Measurements from ENCODE around the gene AAR2. TPM values are rescaled to one million over a fixed set of nuclear protein-coding genes. Genes with fewer than 3 reads are reported as not detected.

Gene AAR2
- total and polyA plus RNA-seq, 8 donors: 23.1 to 40.0 (median 34.6) TPM

- Histone ChIP-seq H3K4me1 (no peaks in the 10 kb centered on the region), H3K9me3 (no peaks in the 10 kb centered on the region), H3K27ac (no peak overlapping the region), H3K4me3 (no peak overlapping the region), H3K27me3 (peaks cover 0 to 4% of the 10 kb centered on the region in 2 donors), H3K36me3 (no peaks in the 10 kb centered on the region)
- ATAC-seq (no peak), DNase-seq (no peak)
- intact Hi-C loops (cut with DNase I): no loop called here
- TF ChIP-seq CTCF (IDR thresholded peaks at IDR 0.05): no peak
Observed at GRCh38 chr20:36267605-36268381, 31.5 kb downstream of the AAR2 start.

- ATAC-seq: no peak
- H3K27ac ChIP-seq: no peak overlapping the region
- no peak overlapping the region for H3K4me3 ChIP-seq
- no peaks in the 10 kb centered on the region for H3K4me1 ChIP-seq
- H3K27me3 ChIP-seq: peaks cover 0 to 13% of the 10 kb centered on the region in 2 donors
- H3K36me3 ChIP-seq: no peaks in the 10 kb centered on the region
- intact Hi-C loops (cut with DNase I): no loop called here
- no peak for TF ChIP-seq CTCF (IDR thresholded peaks at IDR 0.05)
- DNase-seq: no peak
- H3K9me3 ChIP-seq: no peaks in the 10 kb centered on the region
Observed at GRCh38 chr20:36268440-36269342, 32.4 kb downstream of the AAR2 start.

GRCh38 chr20:36269507-36269906 lies 33.2 kb downstream of the AAR2 start:
- intact Hi-C loops (cut with DNase I): no loop called here
- Histone ChIP-seq H3K27ac (no peak overlapping the region), H3K4me3 (no peak overlapping the region), H3K36me3 (no peaks in the 10 kb centered on the region), H3K4me1 (no peaks in the 10 kb centered on the region), H3K27me3 (peaks cover 0 to 21% of the 10 kb centered on the region in 2 donors), H3K9me3 (no peaks in the 10 kb centered on the region)
- ATAC-seq (no peak), DNase-seq (no peak)
- no peak for TF ChIP-seq CTCF (IDR thresholded peaks at IDR 0.05)

DNA sequence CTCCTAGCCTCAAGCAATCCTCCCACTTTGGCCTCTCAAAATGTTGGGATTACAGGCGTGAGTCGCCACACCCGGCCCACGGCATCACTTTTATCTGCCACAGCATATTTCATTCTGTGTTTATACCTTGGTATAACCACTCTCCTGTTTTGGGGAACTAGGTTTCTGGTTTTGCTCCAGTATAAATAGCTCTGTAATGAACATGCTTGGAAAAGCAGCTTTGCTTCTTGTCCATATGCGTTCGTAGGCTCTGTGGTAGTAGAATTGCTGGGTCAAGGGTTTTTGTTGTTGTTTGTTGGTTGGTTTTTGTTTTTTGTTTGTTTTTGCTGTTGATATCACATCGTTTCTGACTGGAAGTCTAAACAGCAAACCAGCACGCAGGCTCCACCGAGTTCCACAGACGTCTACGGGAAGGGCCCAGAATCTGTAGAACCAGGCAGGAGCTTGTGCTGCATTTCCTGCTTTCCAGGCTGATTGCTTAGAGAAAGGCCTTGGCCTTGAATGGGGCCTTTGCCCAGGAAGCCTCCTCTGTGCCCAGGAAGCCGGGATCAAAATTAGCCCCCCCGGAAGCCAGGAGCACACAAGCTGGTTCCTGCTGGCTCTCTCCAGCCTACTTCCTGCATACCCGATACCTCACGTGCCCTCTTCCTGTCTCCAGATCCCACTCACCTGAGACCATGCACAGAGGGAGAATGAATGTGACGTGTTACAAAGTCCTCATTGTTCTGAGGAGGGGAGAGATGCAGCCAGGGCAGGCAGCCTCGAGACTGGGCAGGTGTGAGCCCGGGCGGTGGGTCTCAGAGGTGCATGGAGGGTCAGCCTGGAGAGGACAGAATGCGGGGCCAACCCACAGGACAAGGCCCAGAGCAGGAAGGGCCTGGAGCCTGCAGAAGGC lies 34.7 kb downstream of the AAR2 start:
- intact Hi-C loops (cut with DNase I): no loop called here
- H3K4me1 ChIP-seq: no peaks in the 10 kb centered on the region
- peaks cover 0 to 25% of the 10 kb centered on the region in 2 donors for H3K27me3 ChIP-seq
- ATAC-seq (no peak), DNase-seq (no peak)
- H3K9me3 ChIP-seq: no peaks in the 10 kb centered on the region
- H3K36me3 ChIP-seq: no peaks in the 10 kb centered on the region
- H3K27ac ChIP-seq: no peak overlapping the region
- no peak overlapping the region for H3K4me3 ChIP-seq
- no peak for TF ChIP-seq CTCF (IDR thresholded peaks at IDR 0.05)
